GM18870 (cell line): Measurements from ENCODE around the gene PRAMEF9.
"Not testable (repeated sequence)": the region's sequence is repeated elsewhere in the genome, so short reads cannot be mapped to it uniquely, and the experiment has no call there.

ENCODE experiments used
- ATAC-seq: cut with Tn5 transposase; IDR thresholded peaks from one replicate; pipeline ENCODE4 v1.9.1; 2021; ENCODE audit warnings: moderate library complexity; ENCODE audit not compliant: unreplicated experiment

Gene PRAMEF9

DNA sequence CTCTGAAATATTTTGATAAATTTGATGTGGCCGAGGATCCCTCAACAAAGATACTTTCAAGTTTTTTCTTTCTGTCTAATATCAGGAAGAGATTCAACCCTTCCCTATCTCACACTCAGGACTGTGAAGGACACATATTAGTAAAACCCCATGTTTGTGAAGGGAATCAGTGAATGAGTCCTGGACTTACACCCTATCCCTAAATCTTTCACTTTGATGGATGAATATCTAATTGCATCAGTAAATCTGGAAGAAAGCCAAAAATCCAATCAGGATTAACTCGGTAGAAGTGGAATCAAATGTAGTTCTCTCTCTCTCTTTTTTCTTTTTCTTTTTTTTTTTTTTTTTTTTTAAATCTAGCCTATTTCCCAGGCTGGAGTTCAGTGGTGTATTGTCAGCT lies at the start of gene PRAMEF9:
Gene PRAMEF9, plus strand, starts transcription at position 301 of the 400 bp plus-strand sequence. CDS start 3,433 bp downstream, outside the sequence.
- not testable (repeated sequence) for ATAC-seq

DNA sequence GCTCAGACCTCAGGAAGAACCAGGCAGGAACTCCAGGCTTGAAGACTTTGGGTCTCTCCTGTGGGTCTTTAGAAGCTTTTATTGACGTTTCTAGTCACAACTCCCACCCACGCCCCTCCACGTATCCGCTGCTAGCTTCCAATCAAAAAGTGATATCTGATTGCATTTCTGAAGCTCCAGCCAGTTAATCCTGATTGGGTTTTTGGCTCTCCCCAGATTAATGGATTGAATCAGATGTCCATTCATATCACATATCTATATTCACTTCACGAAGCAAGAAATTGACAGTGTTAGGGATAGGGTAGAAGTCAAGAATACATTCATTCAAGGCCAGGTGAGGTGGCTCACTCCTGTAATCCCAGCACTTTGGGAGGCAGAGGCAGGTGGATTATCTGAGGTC lies 15.7 kb upstream of the PRAMEF9 start, which contains the start of gene PRAMEF26:
Gene PRAMEF26, minus strand, starts transcription at position 101 of the 400 bp plus-strand sequence. CDS start 2,914 bp downstream, outside the sequence.
- ATAC-seq = not testable (repeated sequence)

DNA sequence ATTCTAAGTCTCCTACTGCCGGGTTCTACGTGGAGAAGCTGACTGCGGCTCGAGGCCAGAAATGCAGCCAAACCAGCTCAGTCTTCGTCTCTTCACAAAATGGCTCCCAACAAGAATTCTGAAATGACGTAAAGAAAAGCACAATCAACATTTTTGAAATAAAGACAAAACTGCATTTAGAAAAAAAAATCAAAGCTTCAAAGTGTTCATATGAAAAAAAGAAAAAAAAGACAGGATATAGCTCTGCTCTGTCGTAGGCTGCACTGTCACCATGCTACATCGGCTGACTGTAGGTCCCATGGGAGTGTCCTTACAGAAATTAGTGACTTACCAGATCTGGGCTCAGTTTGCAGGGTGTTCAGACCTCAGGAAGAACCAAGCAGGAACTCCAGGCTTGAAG lies 6.1 kb upstream of the PRAMEF9 start, which contains the start of gene HNRNPCL4:
Gene HNRNPCL4, minus strand, starts transcription at position 101 of the 400 bp plus-strand sequence. CDS start 164 bp downstream, outside the sequence.
- not testable (repeated sequence) for ATAC-seq

DNA sequence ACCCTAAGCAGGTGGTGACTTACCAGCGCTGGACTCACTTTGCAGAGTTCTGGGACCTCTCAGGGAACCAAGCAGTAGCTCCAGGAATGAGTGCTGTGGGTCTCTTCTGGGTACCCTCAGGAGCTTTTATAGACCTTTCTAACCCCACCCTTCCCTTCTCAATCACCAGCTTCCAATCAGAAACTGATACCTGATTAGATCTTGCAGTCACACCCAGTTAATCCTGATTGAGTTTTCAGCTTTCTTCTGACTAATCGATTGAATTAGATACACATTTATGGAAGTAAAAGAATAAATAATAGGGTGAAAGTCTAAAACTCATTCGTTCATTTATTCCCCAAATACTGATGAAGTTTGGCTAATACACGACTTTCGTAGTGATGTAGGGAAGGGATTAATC lies 29.7 kb downstream of the PRAMEF9 start, which contains the start of gene PRAMEF13:
Gene PRAMEF13, minus strand, starts transcription at position 101 of the 400 bp plus-strand sequence. CDS start 1,820 bp downstream, outside the sequence.
- ATAC-seq = not testable (repeated sequence)

DNA sequence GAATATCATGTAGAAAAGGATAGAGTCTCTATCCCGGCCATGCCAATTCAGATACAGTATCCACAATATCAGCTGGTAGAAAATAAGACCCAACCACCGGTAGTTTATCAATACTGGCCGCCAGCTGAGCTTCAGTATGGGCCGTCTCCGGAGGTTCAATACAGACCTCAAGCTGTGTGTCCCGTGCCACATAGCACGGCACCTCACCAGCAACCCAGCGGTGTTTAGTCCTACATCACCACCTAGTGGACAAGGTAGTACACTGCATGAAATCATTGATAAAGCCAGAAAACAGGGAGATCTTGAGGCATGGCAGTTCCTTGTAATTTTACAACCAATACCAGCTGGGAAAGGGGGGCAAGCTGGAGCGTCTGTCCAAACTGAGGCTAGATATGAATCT lies 37.1 kb downstream of the PRAMEF9 start:
- not testable (repeated sequence) for ATAC-seq

DNA sequence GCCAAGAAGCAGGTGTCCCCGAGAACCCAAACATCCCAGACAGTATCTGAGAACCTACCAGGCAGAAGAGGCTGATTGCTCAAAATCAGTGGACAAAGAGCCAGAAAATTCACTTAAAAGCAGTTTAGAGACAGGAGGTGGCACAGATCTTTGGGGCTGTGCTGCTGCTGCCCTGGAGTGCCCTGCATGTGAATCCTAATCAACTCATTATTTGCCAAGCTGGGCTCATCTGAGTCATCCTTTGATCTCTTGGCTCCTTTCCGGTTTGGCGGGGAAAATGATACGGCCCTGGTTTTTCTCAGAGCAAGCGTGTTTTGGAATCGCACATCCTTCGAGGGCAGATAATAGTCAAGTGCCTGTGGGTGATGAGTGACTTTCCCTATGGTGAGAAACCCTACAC lies 45.0 kb downstream of the PRAMEF9 start:
- ATAC-seq = not testable (repeated sequence)

DNA sequence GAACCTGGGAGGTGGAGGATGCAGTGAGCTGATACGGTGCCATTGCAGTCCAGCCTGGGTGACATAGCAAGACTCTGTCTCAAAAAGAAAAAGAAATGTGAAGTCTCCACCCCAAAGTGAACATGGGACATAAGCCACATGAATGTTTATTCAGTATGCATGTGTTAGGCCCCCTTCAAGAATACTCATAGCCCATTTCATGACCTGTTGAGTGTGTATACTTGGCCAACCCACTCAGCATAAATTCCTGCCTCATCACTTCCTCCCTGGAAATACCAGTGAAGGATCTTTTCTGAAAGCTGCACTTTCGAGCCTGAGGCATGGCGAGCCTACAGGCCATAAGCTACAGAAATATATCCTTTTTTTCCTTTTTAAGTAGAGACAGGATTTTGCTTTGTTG lies 47.6 kb downstream of the PRAMEF9 start:
- ATAC-seq = not testable (repeated sequence)

DNA sequence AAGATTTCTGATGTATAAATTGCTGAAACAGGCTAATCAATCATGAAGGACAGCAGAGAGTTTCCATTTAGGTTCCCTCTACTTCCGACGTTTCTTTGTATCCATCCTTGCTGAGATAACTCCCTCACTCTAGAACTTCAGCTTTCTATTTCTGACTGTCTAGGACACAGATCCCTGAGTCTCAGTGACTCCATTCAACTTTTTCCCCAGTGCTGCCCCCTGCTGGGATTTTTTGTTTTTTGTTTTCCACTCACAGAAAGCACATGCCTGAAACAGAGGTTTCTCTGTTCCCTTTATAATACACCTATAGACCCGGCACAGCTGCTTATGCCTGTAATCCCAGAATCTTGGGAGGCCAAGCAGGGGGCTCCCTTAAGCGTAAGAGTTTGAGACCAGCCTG lies 51.1 kb downstream of the PRAMEF9 start:
- ATAC-seq = not testable (repeated sequence)

DNA sequence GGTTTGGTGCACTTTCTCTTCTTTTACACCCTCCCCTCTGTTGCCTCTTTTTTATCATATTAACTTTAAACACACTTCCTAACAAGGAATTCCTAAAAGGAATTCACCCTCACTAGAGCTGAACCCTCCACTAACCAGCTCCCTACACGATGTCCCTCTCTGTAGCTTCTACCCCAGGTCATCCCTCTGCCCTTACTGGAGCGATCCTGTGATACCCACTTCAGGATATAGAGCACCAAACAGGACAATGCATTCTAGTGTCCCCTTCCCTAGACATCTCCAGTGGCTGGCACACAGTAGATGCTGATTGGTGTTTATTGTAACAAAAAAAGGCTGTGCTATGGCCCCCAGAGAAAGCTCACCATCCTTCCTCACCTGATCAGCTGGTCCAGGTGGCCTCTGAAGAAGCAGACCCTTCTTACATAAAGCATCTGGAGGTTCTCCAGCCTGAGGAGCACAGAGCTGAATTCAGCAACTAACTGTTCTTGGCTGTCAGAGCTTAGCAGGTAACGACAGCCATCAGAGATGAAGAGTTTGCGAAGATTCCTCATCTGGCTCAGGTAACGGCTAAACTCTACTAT lies 52.9 kb downstream of the PRAMEF9 start:
- ATAC-seq = no peak

DNA sequence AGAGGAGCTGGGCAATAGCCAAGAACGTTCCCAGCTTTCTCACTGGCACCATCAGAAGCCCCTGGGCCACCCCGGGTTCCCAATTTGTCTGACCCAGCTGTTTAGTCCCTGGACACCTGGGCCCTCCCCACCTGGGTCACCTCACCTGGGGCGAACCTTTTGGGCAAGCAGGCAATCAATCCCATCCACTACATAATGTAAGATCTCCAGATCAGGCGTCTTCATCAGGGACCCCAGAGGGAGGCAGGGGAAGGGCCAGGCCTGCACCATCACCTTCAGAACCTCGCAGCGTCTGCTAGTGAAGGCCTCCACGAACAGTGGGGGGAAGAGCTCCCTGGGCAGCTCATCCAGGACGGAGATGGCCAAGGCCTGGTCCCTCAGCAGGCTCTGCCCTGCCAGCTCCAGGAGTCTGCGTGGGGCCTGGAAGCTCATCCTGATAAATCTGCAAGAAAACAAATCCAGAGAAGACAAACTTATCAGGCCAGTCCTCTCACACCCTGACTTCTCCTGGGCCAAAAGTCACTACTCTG lies 54.1 kb downstream of the PRAMEF9 start, which contains the start of gene PRAMEF18:
Gene PRAMEF18, minus strand, starts transcription at position 480 of the 530 bp plus-strand sequence. Its CDS starts 48 bp downstream, at position 432.
- ATAC-seq = not testable (repeated sequence)

DNA sequence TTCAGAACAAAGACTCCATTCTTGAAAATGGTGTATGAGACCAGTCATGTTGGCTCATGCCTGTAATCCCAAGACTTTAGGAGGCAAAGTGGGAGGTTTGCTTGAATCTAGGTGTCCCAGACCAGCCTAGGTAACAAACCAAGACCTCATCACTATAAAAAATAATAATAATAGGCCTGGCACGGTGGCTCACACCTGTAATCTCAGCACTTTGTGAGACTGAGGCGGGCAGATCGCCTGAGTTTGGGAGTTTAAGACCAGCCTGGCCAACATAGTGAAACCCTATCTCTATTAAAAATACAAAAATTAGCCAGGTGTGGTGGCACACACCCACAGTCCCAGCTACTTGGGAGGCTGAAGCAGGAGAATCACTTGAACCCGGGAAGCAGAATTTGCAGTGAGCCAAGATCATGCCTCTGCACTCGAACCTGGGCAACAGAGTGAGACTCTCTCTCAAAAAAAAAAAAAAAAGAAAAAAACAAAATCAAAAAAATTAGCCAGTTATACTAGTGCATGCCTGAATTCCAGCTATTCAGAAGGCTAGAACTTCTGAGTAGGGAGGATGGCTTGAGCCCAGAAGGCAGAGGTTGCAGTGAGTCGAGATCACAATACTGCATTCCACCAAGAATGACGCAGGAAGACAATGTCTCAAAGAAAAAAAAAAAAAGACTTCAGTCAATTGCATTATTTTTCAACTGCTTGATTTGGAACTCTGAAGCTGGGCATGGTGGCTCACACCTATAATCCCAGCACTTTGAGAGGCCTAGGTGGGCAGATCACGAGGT lies 55.8 kb downstream of the PRAMEF9 start:
- ATAC-seq = not testable (repeated sequence)

DNA sequence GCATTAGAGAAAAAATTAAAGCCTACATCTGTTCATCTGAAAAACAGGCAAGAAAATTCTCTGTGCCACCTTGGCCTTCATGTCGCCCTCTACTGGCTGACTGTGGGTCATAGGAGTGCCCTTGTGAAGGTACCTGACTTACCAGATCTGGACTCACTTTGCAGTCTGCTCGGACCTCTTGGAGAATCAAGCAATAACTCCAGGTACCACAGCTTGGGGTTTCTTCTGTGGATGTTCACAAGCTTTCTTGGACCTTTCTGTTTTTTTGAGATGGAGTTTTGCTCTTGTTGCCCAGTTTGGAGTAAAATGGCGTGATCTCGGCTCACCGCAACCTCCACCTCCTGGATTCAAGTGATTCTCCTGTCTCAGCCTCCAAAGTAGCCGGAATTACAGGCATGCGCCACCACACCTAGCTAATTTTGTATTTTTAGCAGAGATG lies 56.7 kb downstream of the PRAMEF9 start:
- ATAC-seq = no peak
